A549 (cell line): Measurements from ENCODE around the gene STRIP2. TPM values are rescaled to one million over a fixed set of nuclear protein-coding genes. Genes with fewer than 3 reads are reported as not detected.

Experiments used
- ATAC-seq, 2 experiments: fragments of 200-7000 bp in 1 of 2; fragments of >200 bp in 1 of 2; cut with Nextera tagmentation in 1 of 2; cut with Tn5 transposase in 1 of 2; 3 replicates each; pipeline versions ENCODE4 v1.8.0 to v1.9.1; 2018 to 2020; ENCODE audit warnings: mild to moderate bottlenecking in 1 of 2, moderate library complexity in 1 of 2
- CTCF ChIA-PET: fragments of 300-600 bp; sonication (Branson Sonifier 250); formaldehyde crosslinking; extraction: SDS; loops from one replicate; lab custom pipeline; 2021; ENCODE audit warnings: antibody characterized with exemption, inconsistent platforms; lab: Yijun Ruan, JAX
- POLR2A ChIA-PET: fragments of 350-600 bp; formaldehyde crosslinking; extraction: SDS; loops from one replicate; lab custom pipeline; 2021; ENCODE audit warnings: antibody characterized with exemption, inconsistent platforms; lab: Yijun Ruan, JAX
- DNase-seq, 2 experiments: peaks; one replicate each; pipeline versions ENCODE4 v3.0.0 to v3.0.0-alpha.2; 2011 to 2016; ENCODE audit warnings: low read depth in 1 of 2, low spot score in 1 of 2
- FAIRE-seq: peaks from 2 replicates; lab custom pipeline; 2011; peaks lifted over from hg19 to GRCh38; lab: Jason Lieb, UNC
- H3K27ac ChIP-seq, 2 experiments: fragments of >200 bp; sonication (Bioruptor Twin); formaldehyde crosslinking; 3 replicates each; pipeline ENCODE4 v1.5.1; 2016 to 2017
- H3K4me1 ChIP-seq: fragments of >200 bp; sonication (Bioruptor Twin); formaldehyde crosslinking; 3 replicates; pipeline ENCODE4 v1.6.1; 2016
- H3K4me2 ChIP-seq: fragments of >200 bp; sonication (Bioruptor Twin); formaldehyde crosslinking; 3 replicates; pipeline ENCODE4 v1.6.1; 2016
- H3K4me3 ChIP-seq: fragments of >200 bp; sonication (Bioruptor Twin); formaldehyde crosslinking; 3 replicates; pipeline ENCODE4 v1.5.1; 2016
- H3K9me3 ChIP-seq: fragments of >200 bp; sonication (Bioruptor Twin); formaldehyde crosslinking; 3 replicates; pipeline ENCODE4 v1.6.1; 2016
- BHLHE40 ChIP-seq: IDR thresholded peaks from 2 replicates; pipeline ENCODE4 v1.6.1; 2012; ENCODE audit warnings: low read depth, low read length, inconsistent platforms
- FOSL2 ChIP-seq, 2 experiments: fragments of 450-650 bp in 1 of 2; fragments of >200 bp in 1 of 2; sonication (Bioruptor Twin) in 1 of 2; formaldehyde crosslinking; IDR thresholded peaks; 2 replicates each; pipeline versions ENCODE4 v1.5.0 to v1.6.1; 2016 to 2020; ENCODE audit warnings: mild to moderate bottlenecking in 1 of 2, moderate library complexity in 1 of 2
- GATA3 ChIP-seq: IDR thresholded peaks from 2 replicates; pipeline ENCODE4 v1.6.1; 2012; ENCODE audit warnings: borderline replicate concordance
- HOXB5 ChIP-seq: fragments of 250-450 bp; sonication (Bioruptor Pico); IDR thresholded peaks from 2 replicates; pipeline ENCODE4 v1.5.0; 2020; ENCODE audit warnings: mild to moderate bottlenecking, moderate library complexity
- KDM5A ChIP-seq: fragments of 200-600 bp; sonication (generic); IDR thresholded peaks from 2 replicates; pipeline ENCODE4 v1.6.1; 2016; ENCODE audit warnings: antibody characterized with exemption, mild to moderate bottlenecking
- NPAS2 ChIP-seq: fragments of 250-450 bp; sonication (Bioruptor Pico); IDR thresholded peaks from 2 replicates; pipeline ENCODE4 v1.8.0; 2022; ENCODE audit warnings: mild to moderate bottlenecking, moderate library complexity, borderline replicate concordance
- PHF8 ChIP-seq: fragments of 200-600 bp; sonication (generic); IDR thresholded peaks from 2 replicates; pipeline ENCODE4 v1.6.1; 2016; ENCODE audit warnings: low read depth, mild to moderate bottlenecking, antibody characterized with exemption, moderate library complexity, borderline replicate concordance
- POLR2AphosphoS2 ChIP-seq: conservative IDR thresholded peaks from 2 replicates; pipeline ENCODE4 v1.6.1; 2012; ENCODE audit warnings: low read length, improper control_type of control experiment, inconsistent platforms
- RCOR1 ChIP-seq: fragments of 150-350 bp; IDR thresholded peaks from 2 replicates; pipeline ENCODE4 v1.6.1; 2014; ENCODE audit warnings: antibody characterized with exemption, low read length, low read depth
- RNF2 ChIP-seq: fragments of 200-600 bp; sonication (generic); IDR thresholded peaks from 2 replicates; pipeline ENCODE4 v1.6.1; 2016; ENCODE audit warnings: low read depth, mild to moderate bottlenecking, antibody characterized with exemption, moderate library complexity, borderline replicate concordance
- SREBF2 ChIP-seq: fragments of 450-650 bp; IDR thresholded peaks from 2 replicates; pipeline ENCODE4 v1.6.1; 2014; ENCODE audit warnings: mild to moderate bottlenecking, moderate library complexity
- TP53 ChIP-seq: fragments of 250-450 bp; sonication (Bioruptor Pico); IDR thresholded peaks from 2 replicates; pipeline ENCODE4 v1.5.0; 2021; ENCODE audit warnings: mild to moderate bottlenecking, moderate library complexity
- WGBS: methylation state at CpG from one replicate; pipeline ENCODE4 v1.1.6; 2017; ENCODE audit errors: missing lambda C conversion rate; 5-methylcytosine and 5-hydroxymethylcytosine counted together
- polyA plus RNA-seq, 4 experiments: library from polyadenylated mRNA; depleted of rRNA in 3 of 4; stranded (reverse); fragments of >200 nt; fragmentation: RNase III in 1 of 4; extraction: RNeasy Plus Mini Kit Qiagen cat#74134 plus additional on column Dnase treatment in 1 of 4; gene quantifications; 2 replicates in 3 of 4; 3 replicates in 1 of 4; pipeline ENCODE4 v1.2.3, GENCODE V29; 2011 to 2017
- TF ChIP-seq, protein P1 (sequence below): IDR thresholded peaks from 2 replicates; pipeline ENCODE4 v1.6.1; 2012; ENCODE audit warnings: low read depth, borderline replicate concordance
- TF ChIP-seq, protein P2 (sequence below): fragments of 250-450 bp; sonication (Bioruptor Pico); IDR thresholded peaks from 2 replicates; pipeline ENCODE4 v1.5.0; 2021; ENCODE audit warnings: mild to moderate bottlenecking, moderate library complexity, borderline replicate concordance
- TF ChIP-seq, protein P3 (sequence below): fragments of 200-600 bp; sonication (generic); IDR thresholded peaks from 2 replicates; pipeline ENCODE4 v1.6.1; 2016; ENCODE audit warnings: antibody characterized with exemption, mild to moderate bottlenecking, moderate library complexity
- TF ChIP-seq, protein P4 (sequence below): fragments of 150-350 bp; IDR thresholded peaks from 2 replicates; pipeline ENCODE4 v1.6.1; 2014; ENCODE audit warnings: low read depth, mild to moderate bottlenecking, low read length
- TF ChIP-seq, protein P5 (sequence below): fragments of >200 bp; sonication (Bioruptor Twin); formaldehyde crosslinking; IDR thresholded peaks from 3 replicates; pipeline ENCODE4 v1.5.1; 2016

The STRIP2 gene
- polyA plus RNA-seq, 2 of the 4 experiments (the other 2 are of a cell fraction): 4.9 to 7.2 TPM

DNA sequence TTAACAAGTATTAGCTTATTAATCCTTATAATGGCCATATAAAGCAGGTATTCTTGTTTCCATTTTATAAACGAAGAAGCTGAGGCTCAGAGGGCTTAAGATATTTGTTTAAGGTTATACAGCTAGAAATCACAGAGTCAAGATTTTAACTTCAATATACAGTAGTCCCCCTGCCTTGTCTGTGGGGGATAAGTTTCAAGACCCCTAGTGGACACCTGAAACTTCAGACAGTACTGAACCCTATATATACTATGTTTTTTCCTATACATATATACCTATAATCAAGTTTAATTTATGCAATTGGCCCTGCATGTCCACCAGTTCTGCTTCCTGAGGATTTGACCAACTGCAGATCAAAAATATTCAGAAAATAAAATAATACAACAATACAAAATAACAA, 44.4 kb upstream of the STRIP2 start:
- no peaks in the 10 kb centered on the region for H3K9me3 ChIP-seq
- no peak for FAIRE-seq
- ATAC-seq: no peak
- TF ChIP-seq, protein P1, sequence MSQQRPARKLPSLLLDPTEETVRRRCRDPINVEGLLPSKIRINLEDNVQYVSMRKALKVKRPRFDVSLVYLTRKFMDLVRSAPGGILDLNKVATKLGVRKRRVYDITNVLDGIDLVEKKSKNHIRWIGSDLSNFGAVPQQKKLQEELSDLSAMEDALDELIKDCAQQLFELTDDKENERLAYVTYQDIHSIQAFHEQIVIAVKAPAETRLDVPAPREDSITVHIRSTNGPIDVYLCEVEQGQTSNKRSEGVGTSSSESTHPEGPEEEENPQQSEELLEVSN: no peak
- TF ChIP-seq, protein P2, sequence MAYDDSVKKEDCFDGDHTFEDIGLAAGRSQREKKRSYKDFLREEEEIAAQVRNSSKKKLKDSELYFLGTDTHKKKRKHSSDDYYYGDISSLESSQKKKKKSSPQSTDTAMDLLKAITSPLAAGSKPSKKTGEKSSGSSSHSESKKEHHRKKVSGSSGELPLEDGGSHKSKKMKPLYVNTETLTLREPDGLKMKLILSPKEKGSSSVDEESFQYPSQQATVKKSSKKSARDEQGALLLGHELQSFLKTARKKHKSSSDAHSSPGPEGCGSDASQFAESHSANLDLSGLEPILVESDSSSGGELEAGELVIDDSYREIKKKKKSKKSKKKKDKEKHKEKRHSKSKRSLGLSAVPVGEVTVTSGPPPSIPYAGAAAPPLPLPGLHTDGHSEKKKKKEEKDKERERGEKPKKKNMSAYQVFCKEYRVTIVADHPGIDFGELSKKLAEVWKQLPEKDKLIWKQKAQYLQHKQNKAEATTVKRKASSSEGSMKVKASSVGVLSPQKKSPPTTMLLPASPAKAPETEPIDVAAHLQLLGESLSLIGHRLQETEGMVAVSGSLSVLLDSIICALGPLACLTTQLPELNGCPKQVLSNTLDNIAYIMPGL (CRISPR knock-in tag): no peak
- no peak for TF ChIP-seq HOXB5 (CRISPR knock-in tag)
- TF ChIP-seq NPAS2: no peak
- 13% methylated on average over 1 of the region's 1 CpG for WGBS
- no peak overlapping the region for H3K4me3 ChIP-seq
- ChIA-PET CTCF (interaction anchor here (0.6 to 4.4 kb wide), 9 partner anchors 13 to 578 kb away, joined by 3 to 28 read pairs (median 4); no protein-coding TSS in a partner anchor), POLR2A (no interaction called here)
- H3K4me1 ChIP-seq: no peaks in the 10 kb centered on the region
- no peak for DNase-seq
- no peak overlapping the region for H3K4me2 ChIP-seq
- no peak overlapping the region for H3K27ac ChIP-seq

DNA sequence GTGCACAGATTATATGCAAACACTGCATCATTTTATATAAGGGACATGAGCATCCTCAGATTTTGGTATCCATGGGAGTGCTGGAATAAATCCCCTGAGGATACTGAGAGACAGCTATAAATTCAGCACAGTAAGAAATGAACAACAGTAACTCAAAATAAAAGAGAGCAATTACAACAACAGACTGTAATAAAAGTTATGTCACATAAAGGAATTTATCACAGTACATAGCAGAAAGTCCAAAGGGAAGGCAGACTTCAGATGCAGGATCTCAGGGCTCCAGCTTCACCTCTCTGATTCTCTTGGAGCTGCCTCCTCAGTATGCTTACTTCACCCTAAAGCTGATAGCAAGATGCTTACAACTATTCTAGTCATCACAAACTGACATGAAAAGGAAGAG, 43.9 kb upstream of the STRIP2 start:
- POLR2A ChIA-PET: no interaction called here

DNA sequence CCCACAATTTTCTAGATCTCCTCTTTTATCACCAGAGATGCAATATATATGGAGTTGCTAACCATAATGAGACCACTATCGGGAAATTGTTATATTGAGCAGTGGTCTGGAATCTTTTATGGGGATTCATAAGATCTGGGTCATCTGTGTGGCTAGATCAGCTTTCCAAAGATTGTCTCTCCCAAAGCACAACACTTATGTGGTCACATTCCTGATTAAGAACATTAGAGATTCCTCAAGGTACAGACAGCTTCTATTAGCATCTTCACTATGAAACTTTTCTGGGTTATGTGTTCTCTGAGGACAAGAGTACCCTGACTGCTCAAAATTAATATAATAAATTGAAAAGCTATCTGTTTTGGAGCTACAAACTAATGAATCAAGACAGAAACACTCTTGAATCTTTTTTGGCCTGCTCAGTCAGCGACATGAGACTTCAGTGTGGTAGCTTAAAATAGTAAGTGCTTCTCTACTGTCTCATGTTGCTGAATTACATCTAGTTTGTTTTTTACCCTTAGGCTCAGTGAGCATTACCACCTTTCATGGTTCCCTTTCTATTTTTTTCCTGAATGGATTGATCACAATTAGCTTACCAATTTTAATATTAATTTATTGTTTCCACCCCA, 42.6 kb upstream of the STRIP2 start:
- ChIA-PET POLR2A (no interaction called here), CTCF (interaction anchor here (1.2 to 1.9 kb wide), 5 partner anchors 9 to 173 kb away, joined by 3 to 9 read pairs (median 5); no protein-coding TSS in a partner anchor)
- ATAC-seq (no peak), FAIRE-seq (no peak), DNase-seq (no peak)
- Histone ChIP-seq H3K9me3 (no peaks in the 10 kb centered on the region), H3K4me3 (no peak overlapping the region), H3K4me2 (no peak overlapping the region), H3K4me1 (no peaks in the 10 kb centered on the region), H3K27ac (no peak overlapping the region)
- 84% methylated on average over 2 of the region's 2 CpGs for WGBS
- no peak for TF ChIP-seq TP53 (CRISPR knock-in tag)
- TF ChIP-seq FOSL2 (IDR thresholded peaks at IDR 0.05): no peak
- TF ChIP-seq FOSL2 (CRISPR knock-in tag; IDR thresholded peaks at IDR 0.05): no peak
- TF ChIP-seq RCOR1: no peak
- TF ChIP-seq, protein P3, sequence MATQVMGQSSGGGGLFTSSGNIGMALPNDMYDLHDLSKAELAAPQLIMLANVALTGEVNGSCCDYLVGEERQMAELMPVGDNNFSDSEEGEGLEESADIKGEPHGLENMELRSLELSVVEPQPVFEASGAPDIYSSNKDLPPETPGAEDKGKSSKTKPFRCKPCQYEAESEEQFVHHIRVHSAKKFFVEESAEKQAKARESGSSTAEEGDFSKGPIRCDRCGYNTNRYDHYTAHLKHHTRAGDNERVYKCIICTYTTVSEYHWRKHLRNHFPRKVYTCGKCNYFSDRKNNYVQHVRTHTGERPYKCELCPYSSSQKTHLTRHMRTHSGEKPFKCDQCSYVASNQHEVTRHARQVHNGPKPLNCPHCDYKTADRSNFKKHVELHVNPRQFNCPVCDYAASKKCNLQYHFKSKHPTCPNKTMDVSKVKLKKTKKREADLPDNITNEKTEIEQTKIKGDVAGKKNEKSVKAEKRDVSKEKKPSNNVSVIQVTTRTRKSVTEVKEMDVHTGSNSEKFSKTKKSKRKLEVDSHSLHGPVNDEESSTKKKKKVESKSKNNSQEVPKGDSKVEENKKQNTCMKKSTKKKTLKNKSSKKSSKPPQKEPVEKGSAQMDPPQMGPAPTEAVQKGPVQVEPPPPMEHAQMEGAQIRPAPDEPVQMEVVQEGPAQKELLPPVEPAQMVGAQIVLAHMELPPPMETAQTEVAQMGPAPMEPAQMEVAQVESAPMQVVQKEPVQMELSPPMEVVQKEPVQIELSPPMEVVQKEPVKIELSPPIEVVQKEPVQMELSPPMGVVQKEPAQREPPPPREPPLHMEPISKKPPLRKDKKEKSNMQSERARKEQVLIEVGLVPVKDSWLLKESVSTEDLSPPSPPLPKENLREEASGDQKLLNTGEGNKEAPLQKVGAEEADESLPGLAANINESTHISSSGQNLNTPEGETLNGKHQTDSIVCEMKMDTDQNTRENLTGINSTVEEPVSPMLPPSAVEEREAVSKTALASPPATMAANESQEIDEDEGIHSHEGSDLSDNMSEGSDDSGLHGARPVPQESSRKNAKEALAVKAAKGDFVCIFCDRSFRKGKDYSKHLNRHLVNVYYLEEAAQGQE: no peak
- no peak for TF ChIP-seq HOXB5 (CRISPR knock-in tag)
- TF ChIP-seq, protein P4, sequence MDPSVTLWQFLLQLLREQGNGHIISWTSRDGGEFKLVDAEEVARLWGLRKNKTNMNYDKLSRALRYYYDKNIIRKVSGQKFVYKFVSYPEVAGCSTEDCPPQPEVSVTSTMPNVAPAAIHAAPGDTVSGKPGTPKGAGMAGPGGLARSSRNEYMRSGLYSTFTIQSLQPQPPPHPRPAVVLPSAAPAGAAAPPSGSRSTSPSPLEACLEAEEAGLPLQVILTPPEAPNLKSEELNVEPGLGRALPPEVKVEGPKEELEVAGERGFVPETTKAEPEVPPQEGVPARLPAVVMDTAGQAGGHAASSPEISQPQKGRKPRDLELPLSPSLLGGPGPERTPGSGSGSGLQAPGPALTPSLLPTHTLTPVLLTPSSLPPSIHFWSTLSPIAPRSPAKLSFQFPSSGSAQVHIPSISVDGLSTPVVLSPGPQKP: no peak
- no peak for TF ChIP-seq RNF2
- no peak for TF ChIP-seq PHF8

More for the DNA sequence above, 43.9 kb upstream of the STRIP2 start:
- Histone ChIP-seq H3K27ac (no peak overlapping the region), H3K4me3 (no peak overlapping the region), H3K9me3 (no peaks in the 10 kb centered on the region), H3K4me2 (no peak overlapping the region), H3K4me1 (no peaks in the 10 kb centered on the region)
- no peak for DNase-seq
- TF ChIP-seq GATA3 (no peak), SREBF2 (no peak), BHLHE40 (no peak), KDM5A (no peak), RNF2 (no peak), POLR2AphosphoS2 (no peak), PHF8 (no peak)
- TF ChIP-seq, protein P5, sequence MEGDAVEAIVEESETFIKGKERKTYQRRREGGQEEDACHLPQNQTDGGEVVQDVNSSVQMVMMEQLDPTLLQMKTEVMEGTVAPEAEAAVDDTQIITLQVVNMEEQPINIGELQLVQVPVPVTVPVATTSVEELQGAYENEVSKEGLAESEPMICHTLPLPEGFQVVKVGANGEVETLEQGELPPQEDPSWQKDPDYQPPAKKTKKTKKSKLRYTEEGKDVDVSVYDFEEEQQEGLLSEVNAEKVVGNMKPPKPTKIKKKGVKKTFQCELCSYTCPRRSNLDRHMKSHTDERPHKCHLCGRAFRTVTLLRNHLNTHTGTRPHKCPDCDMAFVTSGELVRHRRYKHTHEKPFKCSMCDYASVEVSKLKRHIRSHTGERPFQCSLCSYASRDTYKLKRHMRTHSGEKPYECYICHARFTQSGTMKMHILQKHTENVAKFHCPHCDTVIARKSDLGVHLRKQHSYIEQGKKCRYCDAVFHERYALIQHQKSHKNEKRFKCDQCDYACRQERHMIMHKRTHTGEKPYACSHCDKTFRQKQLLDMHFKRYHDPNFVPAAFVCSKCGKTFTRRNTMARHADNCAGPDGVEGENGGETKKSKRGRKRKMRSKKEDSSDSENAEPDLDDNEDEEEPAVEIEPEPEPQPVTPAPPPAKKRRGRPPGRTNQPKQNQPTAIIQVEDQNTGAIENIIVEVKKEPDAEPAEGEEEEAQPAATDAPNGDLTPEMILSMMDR: no peak
- TF ChIP-seq, protein P1: no peak
- FAIRE-seq: no peak
- ATAC-seq: no peak
- CTCF ChIA-PET: interaction anchor here (0.6 to 4.4 kb wide), 6 partner anchors 10 to 578 kb away, joined by 3 to 28 read pairs (median 4); no protein-coding TSS in a partner anchor
